Nephron progenitor cell (in vitro differentiated cells): ENCODE results near the gene SLK.

Experiments used
- DNase-seq: peaks from one replicate; pipeline ENCODE4 v3.0.0; 2021
- H3K27ac Mint-ChIP-seq: 2 replicates; pipeline ENCODE4 v1.8.0; 2021; ENCODE audit warnings: mild to moderate bottlenecking, moderate library complexity, mixed read lengths
- H3K27me3 Mint-ChIP-seq: 2 replicates; pipeline ENCODE4 v1.8.0; 2021; ENCODE audit warnings: mild to moderate bottlenecking, low read depth, mixed read lengths; ENCODE audit not compliant: poor library complexity
- H3K36me3 Mint-ChIP-seq: 2 replicates; pipeline ENCODE4 v1.8.0; 2021; ENCODE audit warnings: low read depth, mixed read lengths
- H3K4me1 Mint-ChIP-seq: 2 replicates; pipeline ENCODE4 v1.8.0; 2021; ENCODE audit warnings: mixed read lengths
- H3K4me3 Mint-ChIP-seq: 2 replicates; pipeline ENCODE4 v1.8.0; 2021; ENCODE audit warnings: mild to moderate bottlenecking, moderate library complexity, mixed read lengths
- H3K9me3 Mint-ChIP-seq: 2 replicates; pipeline ENCODE4 v1.8.0; 2021; ENCODE audit warnings: mild to moderate bottlenecking, moderate library complexity, mixed read lengths
- CTCF ChIP-seq: fragments of 200-600 bp; sonication (generic); IDR thresholded peaks from 2 replicates; pipeline ENCODE4 v1.5.0; 2021; ENCODE audit warnings: antibody characterized with exemption

The SLK gene

GRCh38 chr10:103947799-103948516 lies 19.0 kb upstream of the SLK start:
- H3K27me3 Mint-ChIP-seq: peaks cover 7% of the 10 kb centered on the region
- no peak for DNase-seq
- peaks cover 7% of the 10 kb centered on the region for H3K4me1 Mint-ChIP-seq
- H3K36me3 Mint-ChIP-seq: no peaks in the 10 kb centered on the region
- H3K27ac Mint-ChIP-seq: no peak overlapping the region
- H3K4me3 Mint-ChIP-seq: no peak overlapping the region
- TF ChIP-seq CTCF: no peak
- H3K9me3 Mint-ChIP-seq: no peaks in the 10 kb centered on the region

DNA sequence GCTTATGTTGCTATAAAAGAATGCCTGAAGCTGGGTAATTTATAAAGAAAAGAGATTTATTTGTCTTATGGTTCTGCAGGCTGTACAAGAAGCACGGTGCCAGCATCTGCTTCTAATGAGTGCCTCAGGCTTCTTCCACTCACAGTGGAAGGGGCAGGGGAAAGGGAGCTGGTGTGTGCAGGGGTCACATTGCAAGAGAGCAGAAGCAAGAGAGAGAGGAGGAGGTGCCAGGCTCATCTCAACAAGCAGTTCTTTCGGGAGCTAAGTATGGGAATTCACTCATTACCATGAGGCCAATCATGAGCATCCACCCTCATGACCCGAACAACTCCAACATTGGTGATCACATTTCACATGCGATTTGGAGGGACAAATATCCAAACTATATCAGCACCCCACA lies 17.2 kb upstream of the SLK start:
- Mint-ChIP-seq H3K27me3 (peaks cover 7% of the 10 kb centered on the region), H3K36me3 (no peaks in the 10 kb centered on the region), H3K4me1 (peaks cover 7% of the 10 kb centered on the region), H3K9me3 (peaks cover 6% of the 10 kb centered on the region), H3K4me3 (no peak overlapping the region), H3K27ac (no peak overlapping the region)
- TF ChIP-seq CTCF: no peak
- no peak for DNase-seq

- Mint-ChIP-seq H3K27ac (no peak overlapping the region), H3K4me1 (peaks cover 7% of the 10 kb centered on the region), H3K27me3 (peaks cover 11% of the 10 kb centered on the region), H3K36me3 (no peaks in the 10 kb centered on the region), H3K9me3 (peaks cover 6% of the 10 kb centered on the region), H3K4me3 (no peak overlapping the region)
- no peak for TF ChIP-seq CTCF
- DNase-seq: no peak
Measured at GRCh38 chr10:103951183-103951582, 15.8 kb upstream of the SLK start.

GRCh38 chr10:103951942-103952341 lies 15.0 kb upstream of the SLK start:
- Mint-ChIP-seq H3K36me3 (no peaks in the 10 kb centered on the region), H3K4me1 (peaks cover 7% of the 10 kb centered on the region), H3K27me3 (peaks cover 11% of the 10 kb centered on the region), H3K4me3 (no peak overlapping the region), H3K27ac (no peak overlapping the region), H3K9me3 (peaks cover 6% of the 10 kb centered on the region)
- no peak for TF ChIP-seq CTCF
- no peak for DNase-seq

- no peak overlapping the region for H3K27ac Mint-ChIP-seq
- TF ChIP-seq CTCF: no peak
- H3K4me3 Mint-ChIP-seq: no peak overlapping the region
- peaks cover 3% of the 10 kb centered on the region for H3K4me1 Mint-ChIP-seq
- DNase-seq: no peak
- H3K27me3 Mint-ChIP-seq: peaks cover 11% of the 10 kb centered on the region
- peaks cover 6% of the 10 kb centered on the region for H3K9me3 Mint-ChIP-seq
- H3K36me3 Mint-ChIP-seq: no peaks in the 10 kb centered on the region
Measured at GRCh38 chr10:103954543-103954942, 12.4 kb upstream of the SLK start.

DNA sequence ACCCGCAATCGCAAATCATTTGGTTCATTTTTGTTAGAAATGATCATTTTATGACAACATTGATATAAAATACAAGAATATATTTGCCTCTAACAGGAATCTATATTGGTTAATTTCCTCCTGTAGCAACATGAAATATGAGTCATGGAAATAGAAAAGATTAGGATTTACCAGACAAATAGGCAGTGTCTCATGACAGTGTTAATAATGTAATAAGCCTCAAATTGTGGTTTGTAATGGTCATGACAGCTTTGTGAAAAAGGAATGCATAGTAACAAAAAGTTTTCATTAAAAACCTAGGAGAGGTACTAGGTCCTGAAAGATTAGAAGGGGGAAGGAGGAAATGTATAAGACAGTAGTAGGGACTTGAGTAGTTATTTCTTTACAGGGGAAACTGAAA lies 7.9 kb upstream of the SLK start:
- no peak for DNase-seq
- Mint-ChIP-seq H3K4me3 (no peak overlapping the region), H3K27ac (no peak overlapping the region), H3K9me3 (peaks cover 6% of the 10 kb centered on the region), H3K36me3 (no peaks in the 10 kb centered on the region), H3K4me1 (no peaks in the 10 kb centered on the region), H3K27me3 (peaks cover 9% of the 10 kb centered on the region)
- no peak for TF ChIP-seq CTCF
